ENCODE results near the gene SMYD4.
"Not testable (repeated sequence)": the region's sequence is repeated elsewhere in the genome, so short reads cannot be mapped to it uniquely, and the experiment has no call there.

Gene SMYD4

DNA sequence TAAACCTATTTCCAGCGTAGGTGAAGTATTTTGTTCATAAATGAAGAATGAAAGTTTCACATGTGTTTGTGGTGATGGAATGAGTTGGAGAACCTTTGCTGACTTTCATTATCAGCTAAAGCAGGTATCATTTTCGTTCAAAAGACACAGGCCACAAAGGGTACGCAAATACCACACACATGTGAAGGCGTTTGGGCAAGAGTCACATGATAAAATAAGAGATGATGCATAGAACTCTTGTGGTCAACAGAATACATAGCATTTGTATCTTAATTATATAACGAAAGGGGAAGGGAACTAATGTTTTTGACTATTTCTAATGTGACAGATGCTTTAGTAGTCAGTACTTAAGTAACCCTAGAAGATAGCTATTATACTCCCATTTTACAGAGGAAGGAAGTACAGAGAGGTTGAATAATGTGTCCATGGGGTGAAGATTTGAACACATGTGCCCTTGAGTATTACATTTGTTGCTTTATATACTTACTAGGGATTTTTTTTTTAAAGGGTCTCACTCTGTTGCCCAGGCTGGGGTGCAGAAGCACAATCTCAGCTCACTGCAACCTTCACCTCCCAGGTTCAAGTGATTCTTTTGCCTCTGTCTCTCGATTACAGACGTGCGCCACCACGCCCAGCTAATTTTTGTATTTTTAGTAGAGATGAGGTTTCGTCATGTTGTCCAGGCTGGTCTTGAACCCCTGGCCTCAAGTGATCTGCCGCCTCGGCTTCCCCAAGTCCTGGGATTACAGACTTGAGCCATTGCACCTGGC is 4.9 kb upstream of the SMYD4 start:
- in situ Hi-C loops (cut with HindIII; ENCODE audit: low sequenced_read_pairs): no loop called here

GRCh38 chr17:1830288-1830687 is 586 bp upstream of the SMYD4 start:
- in situ Hi-C loops (cut with HindIII; ENCODE audit: low sequenced_read_pairs): no loop called here

- in situ Hi-C loops (cut with HindIII; ENCODE audit: low sequenced_read_pairs): no loop called here
These were observed 498 bp downstream of the SMYD4 start for GRCh38 chr17:1829216-1829591.

DNA sequence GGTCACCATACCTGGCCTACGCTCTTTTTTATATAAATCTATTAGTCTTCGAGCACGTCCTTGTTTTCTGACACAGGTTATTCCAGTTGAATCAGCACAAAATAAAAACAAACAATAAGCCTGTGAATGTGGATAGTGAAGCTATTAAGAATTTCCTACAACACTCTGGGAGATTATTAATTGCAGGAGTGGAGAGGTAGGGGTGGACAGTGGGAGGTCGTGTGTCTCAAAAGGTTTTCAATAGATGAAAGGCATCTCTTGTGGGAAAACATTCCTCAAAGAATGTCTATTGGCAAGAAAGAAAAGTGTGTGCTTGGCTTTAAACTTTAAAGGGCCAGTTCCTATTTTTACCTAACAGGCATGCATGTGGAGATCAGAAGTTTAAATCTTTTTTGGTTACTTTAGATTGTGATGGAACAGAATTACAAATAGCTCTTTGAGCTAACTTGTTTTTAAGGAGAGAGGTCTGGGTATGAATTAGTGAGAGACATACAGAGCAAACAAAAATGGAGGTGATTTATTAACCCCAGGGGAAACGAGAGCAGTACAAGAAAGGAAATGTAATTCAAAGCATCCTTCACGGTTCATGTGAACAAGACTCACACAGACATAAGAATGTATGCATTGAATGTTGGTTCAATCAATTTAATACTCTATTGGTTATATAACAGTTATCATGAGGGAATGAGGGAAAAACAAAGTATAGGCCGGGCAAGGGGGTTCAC is 9.0 kb downstream of the SMYD4 start:
- in situ Hi-C loops (cut with HindIII; ENCODE audit: low sequenced_read_pairs): no loop called here

DNA sequence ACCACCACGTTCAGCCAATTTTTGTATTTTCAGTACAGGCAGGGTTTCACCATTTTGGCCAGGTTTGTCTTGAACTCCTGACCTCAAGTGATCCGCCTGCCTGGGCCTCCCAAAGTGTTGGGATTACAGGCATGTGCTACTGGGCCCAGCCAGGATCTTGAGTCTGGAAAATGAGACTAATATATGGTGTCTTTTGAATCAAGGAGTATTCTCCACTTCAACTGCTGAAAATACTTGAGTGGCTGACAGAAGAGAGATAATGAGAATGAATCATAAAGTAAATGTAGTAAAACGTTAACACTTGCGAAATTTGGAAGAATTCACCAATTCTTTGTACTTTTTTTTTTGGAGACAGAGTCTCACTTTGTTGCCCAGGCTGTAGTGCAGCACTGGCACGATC is 16.6 kb downstream of the SMYD4 start:
- in situ Hi-C loops (cut with HindIII; ENCODE audit: low sequenced_read_pairs): no loop called here

DNA sequence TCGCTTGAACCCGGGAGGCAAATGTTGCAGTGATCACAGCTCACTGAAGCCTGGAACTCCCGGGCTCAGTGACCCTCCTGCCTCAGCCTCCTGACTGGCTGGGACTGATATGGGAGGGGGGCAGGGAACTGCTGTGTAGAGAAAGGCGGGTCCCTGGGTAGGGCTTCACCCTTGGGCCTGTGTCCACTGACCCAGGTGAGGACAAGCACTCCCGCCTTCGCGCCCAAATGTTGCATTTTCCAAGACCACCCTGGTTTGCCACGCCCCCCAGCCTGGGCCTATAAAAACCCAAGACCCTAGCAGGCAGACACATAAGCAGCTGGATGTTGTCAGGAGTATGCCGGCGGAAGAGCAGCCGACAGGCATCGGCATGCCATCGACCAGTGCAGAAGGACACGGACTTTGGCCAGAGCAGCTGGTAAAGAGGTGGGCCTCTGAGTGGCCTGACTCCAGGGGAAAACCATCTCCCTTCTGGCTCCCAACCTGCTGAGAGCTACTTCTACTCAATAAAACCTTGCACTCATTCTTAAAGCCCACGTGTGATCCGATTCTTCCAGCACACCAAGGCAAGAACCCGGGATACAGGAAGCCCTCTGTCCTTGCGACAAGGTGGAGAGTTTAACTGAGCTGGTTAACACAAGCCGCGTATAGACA is 19.1 kb downstream of the SMYD4 start:
- in situ Hi-C loops (cut with HindIII; ENCODE audit: low sequenced_read_pairs): no loop called here

DNA sequence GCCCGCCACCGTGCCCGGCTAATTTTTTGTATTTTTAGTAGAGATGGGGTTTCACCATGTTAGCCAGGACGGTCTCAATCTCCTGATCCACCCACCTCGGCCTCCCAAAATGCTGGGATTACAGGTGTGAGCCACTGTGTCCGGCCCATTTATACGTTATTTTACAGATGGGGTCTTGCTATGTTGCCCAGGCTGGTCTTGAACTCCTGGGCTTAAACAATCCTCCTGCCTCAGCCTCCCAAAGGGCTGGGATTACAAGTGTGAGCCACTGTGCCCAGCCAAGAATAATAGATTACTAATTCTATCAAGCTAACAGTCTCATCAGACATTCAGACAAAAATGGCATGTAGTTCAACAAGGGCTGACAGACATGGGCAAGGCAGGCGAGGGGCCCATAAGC is 19.9 kb downstream of the SMYD4 start:
- in situ Hi-C loops (cut with HindIII; ENCODE audit: low sequenced_read_pairs): not testable (repeated sequence)

DNA sequence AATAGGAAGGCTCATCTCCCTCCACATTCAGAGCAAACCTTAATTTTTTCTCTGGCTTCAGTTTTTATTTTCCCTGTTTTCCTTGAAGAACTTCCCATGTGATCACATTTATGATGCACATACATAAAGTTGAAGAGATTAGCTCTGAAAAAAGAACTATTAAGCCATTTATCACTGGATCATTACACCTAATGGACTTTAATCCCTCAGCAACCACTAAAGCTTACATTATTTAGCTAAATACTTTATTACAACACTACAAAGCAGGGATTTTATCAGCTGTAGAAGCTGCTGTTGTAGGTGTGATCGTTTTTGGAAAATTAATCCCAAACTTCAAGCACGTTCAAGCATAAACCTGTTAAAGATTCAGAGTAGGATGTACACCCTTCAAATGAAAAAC is 21.1 kb downstream of the SMYD4 start:
- in situ Hi-C loops (cut with HindIII; ENCODE audit: low sequenced_read_pairs): no loop called here

GRCh38 chr17:1807890-1808289 is 21.8 kb downstream of the SMYD4 start:
- in situ Hi-C loops (cut with HindIII; ENCODE audit: low sequenced_read_pairs): no loop called here

GRCh38 chr17:1803280-1803679 is 26.4 kb downstream of the SMYD4 start:
- in situ Hi-C loops (cut with HindIII; ENCODE audit: low sequenced_read_pairs): no loop called here

GRCh38 chr17:1802429-1802828 is 27.3 kb downstream of the SMYD4 start:
- in situ Hi-C loops (cut with HindIII; ENCODE audit: low sequenced_read_pairs): no loop called here

DNA sequence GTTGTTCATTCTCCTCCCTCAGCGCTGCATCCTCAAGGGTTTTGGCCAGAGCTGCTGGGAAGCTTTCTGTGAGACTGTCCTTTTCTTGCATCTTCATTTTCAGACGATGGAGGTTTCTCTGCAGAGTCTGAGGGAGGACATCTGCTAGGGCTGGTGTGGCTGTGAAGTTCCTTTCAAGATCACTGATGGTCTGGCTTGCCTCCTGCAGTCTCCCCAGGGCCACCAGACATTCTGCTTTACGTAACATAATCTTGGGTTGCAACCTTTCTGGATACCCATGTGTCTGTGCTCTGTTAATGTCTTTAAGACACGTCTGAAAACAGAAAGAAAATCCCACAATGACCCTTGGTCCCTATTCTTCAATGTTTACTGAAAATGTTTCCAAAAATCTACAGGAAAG is 29.0 kb downstream of the SMYD4 start:
- in situ Hi-C loops (cut with HindIII; ENCODE audit: low sequenced_read_pairs): no loop called here

GRCh38 chr17:1800240-1800639 is 29.5 kb downstream of the SMYD4 start:
- in situ Hi-C loops (cut with HindIII; ENCODE audit: low sequenced_read_pairs): no loop called here

- in situ Hi-C loops (cut with HindIII; ENCODE audit: low sequenced_read_pairs): not testable (repeated sequence)
These were observed 31.9 kb downstream of the SMYD4 start for GRCh38 chr17:1797846-1798245.

- in situ Hi-C loops (cut with HindIII; ENCODE audit: low sequenced_read_pairs): no loop called here
These were observed 32.4 kb downstream of the SMYD4 start for GRCh38 chr17:1797323-1797722.

DNA sequence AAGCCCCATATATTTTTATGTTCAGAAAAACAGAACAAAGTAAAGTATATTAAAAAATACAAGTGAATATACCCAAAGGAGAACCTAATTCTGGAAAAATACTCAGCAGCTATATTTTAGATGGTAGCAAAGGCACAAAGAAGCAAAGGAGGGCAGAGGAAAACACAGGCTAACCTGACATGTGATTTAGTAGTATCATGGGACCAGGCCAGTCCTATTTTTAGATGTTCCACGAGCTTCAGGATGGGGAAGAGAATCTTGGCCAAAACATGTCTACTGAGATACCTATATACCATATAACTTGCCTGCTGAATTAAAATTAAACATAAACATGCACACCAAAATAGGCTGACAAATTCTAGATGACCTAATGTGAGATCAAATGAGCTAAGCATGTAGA is 32.9 kb downstream of the SMYD4 start:
- in situ Hi-C loops (cut with HindIII; ENCODE audit: low sequenced_read_pairs): no loop called here

DNA sequence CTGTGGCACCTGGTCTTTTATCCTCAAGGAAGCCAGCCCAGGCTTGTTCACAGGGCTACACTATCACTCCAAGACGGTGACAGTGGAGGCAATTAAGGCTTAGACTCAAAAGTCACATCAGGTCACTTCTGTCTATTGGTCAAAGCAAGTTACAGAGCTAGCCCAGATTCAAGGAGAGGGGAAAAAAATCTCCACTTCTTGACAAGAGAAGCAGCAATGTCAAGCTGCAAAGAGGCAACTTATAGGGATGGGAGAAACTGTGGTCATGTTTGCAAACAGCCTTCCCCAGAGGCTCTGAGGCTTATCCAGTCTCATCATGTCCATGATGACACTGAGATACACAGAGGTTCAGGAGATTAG is 36.3 kb downstream of the SMYD4 start:
- in situ Hi-C loops (cut with HindIII; ENCODE audit: low sequenced_read_pairs): no loop called here

DNA sequence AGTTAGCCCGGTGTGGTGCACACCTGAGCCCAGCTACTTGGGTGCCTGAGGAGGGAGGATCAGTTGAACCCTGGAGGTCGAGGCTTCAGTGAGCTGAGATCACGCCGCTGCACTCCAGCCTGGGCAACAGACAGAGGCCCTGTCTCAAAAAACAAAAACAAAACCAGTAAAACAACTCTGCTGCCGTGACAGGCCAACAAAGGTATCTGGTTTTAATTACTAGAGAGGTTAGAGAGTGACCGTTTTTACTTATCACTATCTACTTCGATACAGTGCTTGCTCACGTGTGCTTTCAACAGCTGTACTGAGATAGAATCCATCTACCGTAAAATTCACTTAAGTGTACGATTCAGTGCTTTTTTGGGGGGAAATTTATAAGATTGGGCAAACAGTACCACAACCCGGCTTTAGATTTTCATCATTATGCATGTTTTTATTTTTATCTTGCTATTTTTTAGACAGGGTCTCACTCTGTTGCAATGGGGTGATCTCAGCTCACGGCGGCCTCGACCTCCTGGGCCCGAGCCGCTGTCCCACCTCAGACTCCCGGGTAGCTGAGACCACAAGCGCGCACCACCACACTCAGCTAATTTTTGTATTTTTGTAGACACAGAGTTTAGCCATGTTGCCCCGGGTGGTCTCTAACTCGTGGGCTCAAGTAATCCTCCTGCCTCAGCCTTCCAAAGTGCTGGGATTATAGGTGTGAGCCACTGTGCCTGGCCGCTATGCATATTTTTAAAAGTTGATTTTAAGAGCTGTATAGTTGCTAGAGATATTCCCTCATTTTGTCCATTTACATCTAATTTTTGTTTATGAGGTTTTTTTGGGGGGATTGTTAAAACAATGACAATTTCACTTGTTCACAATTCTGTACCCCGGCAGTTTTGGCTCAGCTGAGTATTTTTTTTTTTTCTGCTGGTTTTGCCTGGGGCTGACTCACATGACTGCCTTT is 36.9 kb downstream of the SMYD4 start:
- in situ Hi-C loops (cut with HindIII; ENCODE audit: low sequenced_read_pairs): no loop called here

GRCh38 chr17:1789936-1790335 is 39.8 kb downstream of the SMYD4 start:
- in situ Hi-C loops (cut with HindIII; ENCODE audit: low sequenced_read_pairs): no loop called here

DNA sequence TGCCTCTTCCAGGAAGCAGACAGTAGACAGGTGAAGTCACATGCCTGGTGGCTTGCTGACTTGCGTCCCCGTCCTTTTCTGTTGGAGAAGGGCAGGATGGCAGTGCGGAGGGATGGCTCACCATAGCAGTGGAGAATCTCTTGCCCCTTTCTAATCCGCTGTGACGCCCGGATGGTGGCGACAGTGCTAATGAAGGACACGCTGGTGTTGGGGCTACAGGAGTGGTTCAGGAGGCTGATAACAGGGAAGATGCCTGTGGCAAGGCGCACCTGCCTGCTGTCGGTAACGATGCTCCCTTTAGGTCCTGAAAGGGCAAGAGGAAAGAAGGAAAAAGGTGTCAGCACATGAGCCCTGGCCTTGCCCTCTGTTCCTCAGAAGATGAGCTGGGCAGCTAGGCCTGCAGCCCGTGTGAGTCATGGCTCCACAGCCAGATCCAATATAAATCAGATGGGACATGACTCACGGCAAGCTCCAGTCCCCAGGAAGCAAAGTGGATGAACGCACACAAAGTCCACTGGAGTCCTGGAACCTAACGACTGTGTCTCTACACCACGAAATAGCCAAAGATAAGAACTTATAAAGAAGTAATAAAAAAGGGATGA is 42.3 kb downstream of the SMYD4 start:
- in situ Hi-C loops (cut with HindIII; ENCODE audit: low sequenced_read_pairs): no loop called here

- in situ Hi-C loops (cut with HindIII; ENCODE audit: low sequenced_read_pairs): no loop called here
These were observed 43.0 kb downstream of the SMYD4 start for GRCh38 chr17:1786708-1787107.

Measured in DLD1 (cell line).